Measurements from ENCODE around the gene DGKI. TPM values are rescaled to one million over a fixed set of nuclear protein-coding genes. Genes with fewer than 3 reads are reported as not detected.
"Not testable (repeated sequence)": the region's sequence is repeated elsewhere in the genome, so short reads cannot be mapped to it uniquely, and the experiment has no call there.

DGKI gene
- total and polyA plus RNA-seq, 7 donors, result under 0.01 to 0.56 (median 0.44) TPM; not detected in 2

GRCh38 chr7:137832382-137832781 is 14.4 kb downstream of the DGKI start:
- WGBS, 3 donors, result 93 to 95% (median 94%) methylated on average over 2 of the region's 2 CpGs
- no peaks in the 10 kb centered on the region for H3K9me3 ChIP-seq
- no peak for TF ChIP-seq CTCF (IDR thresholded peaks at IDR 0.05)
- no peak for DNase-seq
- no peaks in the 10 kb centered on the region for H3K36me3 ChIP-seq (ENCODE audit: insufficient read depth in 1 of 2, low read depth in 1 of 2)
- peaks cover 0 to 4% (median 0%) of the 10 kb centered on the region in 3 donors for H3K27me3 ChIP-seq (ENCODE audit: insufficient read depth in 3 of 3, low read length in 2 of 3)
- intact Hi-C loops (cut with DNase I), result no loop called here
- no peaks in the 10 kb centered on the region for H3K4me1 ChIP-seq
- H3K4me3 ChIP-seq, result no peak overlapping the region
- no peak overlapping the region for H3K27ac ChIP-seq
- ATAC-seq, result no peak

- H3K27ac ChIP-seq; H3K4me1 ChIP-seq; H3K36me3 ChIP-seq (ENCODE audit: insufficient read depth in 1 of 2, low read depth in 1 of 2); DNase-seq; H3K4me3 ChIP-seq; ATAC-seq; H3K27me3 ChIP-seq (ENCODE audit: insufficient read depth in 3 of 3, low read length in 2 of 3); intact Hi-C loops (cut with DNase I); H3K9me3 ChIP-seq: not testable (repeated sequence)
- 86 to 97% (median 93%) methylated on average over 1 of the region's 1 CpG for WGBS, 3 donors
These were observed 15.2 kb downstream of the DGKI start for GRCh38 chr7:137831555-137831954.

- intact Hi-C loops (cut with DNase I), result no loop called here
- no peaks in the 10 kb centered on the region for H3K4me1 ChIP-seq
- no peaks in the 10 kb centered on the region for H3K9me3 ChIP-seq
- no peaks in the 10 kb centered on the region for H3K27me3 ChIP-seq (ENCODE audit: insufficient read depth in 3 of 3, low read length in 2 of 3)
- H3K36me3 ChIP-seq (ENCODE audit: insufficient read depth in 1 of 2, low read depth in 1 of 2), result no peaks in the 10 kb centered on the region
- no peak overlapping the region for H3K4me3 ChIP-seq
- no peak for TF ChIP-seq CTCF (IDR thresholded peaks at IDR 0.05)
- DNase-seq, result no peak
- no peak for ATAC-seq
- 49 to 54% (median 50%) methylated on average over 7 of the region's 7 CpGs for WGBS, 3 donors
- H3K27ac ChIP-seq, result no peak overlapping the region
These were observed 17.3 kb downstream of the DGKI start for GRCh38 chr7:137829337-137829992.

- ATAC-seq (no peak), DNase-seq (no peak)
- Histone ChIP-seq H3K27me3 (ENCODE audit: insufficient read depth in 3 of 3, low read length in 2 of 3) (no peaks in the 10 kb centered on the region), H3K9me3 (no peaks in the 10 kb centered on the region), H3K27ac (no peak overlapping the region), H3K36me3 (ENCODE audit: insufficient read depth in 1 of 2, low read depth in 1 of 2) (no peaks in the 10 kb centered on the region), H3K4me3 (no peak overlapping the region), H3K4me1 (no peaks in the 10 kb centered on the region)
- intact Hi-C loops (cut with DNase I), result no loop called here
- WGBS, 3 donors, result 87 to 100% (median 94%) methylated on average over 1 of the region's 1 CpG
- no peak for TF ChIP-seq CTCF (IDR thresholded peaks at IDR 0.05)
These were observed 18.3 kb downstream of the DGKI start for GRCh38 chr7:137828456-137828855.

- no peak for DNase-seq
- H3K27ac ChIP-seq, result no peak overlapping the region
- H3K4me3 ChIP-seq, result no peak overlapping the region
- H3K4me1 ChIP-seq, result no peaks in the 10 kb centered on the region
- TF ChIP-seq CTCF (IDR thresholded peaks at IDR 0.05), result no peak
- no peaks in the 10 kb centered on the region for H3K36me3 ChIP-seq (ENCODE audit: insufficient read depth in 1 of 2, low read depth in 1 of 2)
- intact Hi-C loops (cut with DNase I), result no loop called here
- no peaks in the 10 kb centered on the region for H3K9me3 ChIP-seq
- WGBS, 3 donors, result 94 to 96% (median 95%) methylated on average over 3 of the region's 3 CpGs
- no peaks in the 10 kb centered on the region for H3K27me3 ChIP-seq (ENCODE audit: insufficient read depth in 3 of 3, low read length in 2 of 3)
- no peak for ATAC-seq
These were observed 21.3 kb downstream of the DGKI start for GRCh38 chr7:137825489-137825888.
